HG03159 (cell line): ENCODE results near the gene CABP1.

ENCODE experiments used
- ATAC-seq: cut with Tn5 transposase; IDR thresholded peaks from one replicate; pipeline ENCODE4 v1.9.1; 2021; ENCODE audit warnings: mild to moderate bottlenecking, moderate library complexity; ENCODE audit not compliant: unreplicated experiment

Gene CABP1

GRCh38 chr12:120630104-120630892 is 10.1 kb upstream of the CABP1 start:
- ATAC-seq, result no peak

GRCh38 chr12:120631097-120631496 is 9.3 kb upstream of the CABP1 start:
- ATAC-seq, result no peak

GRCh38 chr12:120640861-120641833 is 721 bp downstream of the CABP1 start:
- peak; percentile 38 for ATAC-seq

GRCh38 chr12:120642121-120642520 is 1.7 kb downstream of the CABP1 start:
- no peak for ATAC-seq

- no peak for ATAC-seq
Observed at GRCh38 chr12:120642826-120643225, 2.4 kb downstream of the CABP1 start.

GRCh38 chr12:120643574-120643973 is 3.1 kb downstream of the CABP1 start:
- ATAC-seq, result no peak

GRCh38 chr12:120646044-120646443 is 5.6 kb downstream of the CABP1 start:
- no peak for ATAC-seq

- no peak for ATAC-seq
Observed at GRCh38 chr12:120647375-120647755, 6.9 kb downstream of the CABP1 start.

- no peak for ATAC-seq
Observed at GRCh38 chr12:120649442-120650232, 9.2 kb downstream of the CABP1 start.

- ATAC-seq, result no peak
Observed at GRCh38 chr12:120650233-120650690, 9.8 kb downstream of the CABP1 start.

- no peak for ATAC-seq
Observed at GRCh38 chr12:120651821-120652220, 11.4 kb downstream of the CABP1 start.

- ATAC-seq, result no peak
Observed at GRCh38 chr12:120652656-120653435, 12.4 kb downstream of the CABP1 start.

GRCh38 chr12:120653611-120654010 is 13.2 kb downstream of the CABP1 start:
- no peak for ATAC-seq

GRCh38 chr12:120654656-120655055 is 14.2 kb downstream of the CABP1 start:
- ATAC-seq, result no peak

GRCh38 chr12:120656008-120656407 is 15.6 kb downstream of the CABP1 start:
- ATAC-seq, result no peak

- ATAC-seq, result no peak
Observed at GRCh38 chr12:120658286-120659150, 18.1 kb downstream of the CABP1 start.

GRCh38 chr12:120659151-120659525 is 18.7 kb downstream of the CABP1 start:
- ATAC-seq, result no peak

GRCh38 chr12:120661432-120661831 is 21.0 kb downstream of the CABP1 start:
- no peak for ATAC-seq

GRCh38 chr12:120662879-120663278 is 22.5 kb downstream of the CABP1 start:
- ATAC-seq, result no peak
